Measurements from ENCODE around the gene SPACDR. TPM values are rescaled to one million over a fixed set of nuclear protein-coding genes. Genes with fewer than 3 reads are reported as not detected.

SPACDR gene
- total and polyA plus RNA-seq, 9 of the 15 experiments (the other 6 are each of a cell fraction or from before 2014, with no cell fraction given), result 0.07 to 0.55 (median 0.14) TPM; not detected in 1

DNA sequence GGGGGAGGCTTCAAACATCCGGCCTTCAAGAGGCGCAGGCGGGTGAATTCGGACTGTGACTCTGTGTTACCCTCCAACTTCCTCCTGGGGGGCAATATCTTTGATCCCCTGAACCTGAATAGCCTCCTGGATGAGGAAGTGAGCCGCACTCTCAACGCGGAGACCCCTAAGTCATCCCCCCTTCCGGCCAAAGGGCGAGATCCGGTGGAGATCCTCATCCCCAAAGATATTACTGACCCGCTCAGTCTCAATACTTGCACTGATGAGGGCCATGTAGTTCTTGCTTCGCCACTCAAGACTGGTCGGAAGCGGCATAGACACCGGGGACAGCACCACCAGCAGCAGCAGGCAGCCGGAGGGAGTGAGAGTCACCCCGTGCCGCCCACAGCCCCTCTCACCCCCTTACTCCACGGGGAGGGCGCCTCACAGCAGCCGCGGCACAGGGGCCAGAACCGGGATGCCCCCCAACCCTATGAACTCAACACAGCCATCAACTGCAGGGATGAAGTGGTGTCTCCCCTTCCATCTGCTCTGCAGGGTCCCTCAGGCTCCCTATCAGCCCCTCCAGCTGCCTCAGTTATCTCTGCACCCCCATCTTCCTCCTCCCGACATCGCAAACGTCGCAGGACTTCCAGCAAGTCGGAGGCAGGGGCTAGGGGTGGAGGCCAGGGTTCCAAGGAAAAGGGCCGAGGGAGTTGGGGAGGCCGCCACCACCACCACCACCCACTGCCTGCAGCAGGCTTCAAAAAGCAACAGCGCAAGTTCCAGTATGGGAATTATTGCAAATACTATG lies 33.4 kb downstream of the SPACDR start (continued):
- TF ChIP-seq, protein P1, sequence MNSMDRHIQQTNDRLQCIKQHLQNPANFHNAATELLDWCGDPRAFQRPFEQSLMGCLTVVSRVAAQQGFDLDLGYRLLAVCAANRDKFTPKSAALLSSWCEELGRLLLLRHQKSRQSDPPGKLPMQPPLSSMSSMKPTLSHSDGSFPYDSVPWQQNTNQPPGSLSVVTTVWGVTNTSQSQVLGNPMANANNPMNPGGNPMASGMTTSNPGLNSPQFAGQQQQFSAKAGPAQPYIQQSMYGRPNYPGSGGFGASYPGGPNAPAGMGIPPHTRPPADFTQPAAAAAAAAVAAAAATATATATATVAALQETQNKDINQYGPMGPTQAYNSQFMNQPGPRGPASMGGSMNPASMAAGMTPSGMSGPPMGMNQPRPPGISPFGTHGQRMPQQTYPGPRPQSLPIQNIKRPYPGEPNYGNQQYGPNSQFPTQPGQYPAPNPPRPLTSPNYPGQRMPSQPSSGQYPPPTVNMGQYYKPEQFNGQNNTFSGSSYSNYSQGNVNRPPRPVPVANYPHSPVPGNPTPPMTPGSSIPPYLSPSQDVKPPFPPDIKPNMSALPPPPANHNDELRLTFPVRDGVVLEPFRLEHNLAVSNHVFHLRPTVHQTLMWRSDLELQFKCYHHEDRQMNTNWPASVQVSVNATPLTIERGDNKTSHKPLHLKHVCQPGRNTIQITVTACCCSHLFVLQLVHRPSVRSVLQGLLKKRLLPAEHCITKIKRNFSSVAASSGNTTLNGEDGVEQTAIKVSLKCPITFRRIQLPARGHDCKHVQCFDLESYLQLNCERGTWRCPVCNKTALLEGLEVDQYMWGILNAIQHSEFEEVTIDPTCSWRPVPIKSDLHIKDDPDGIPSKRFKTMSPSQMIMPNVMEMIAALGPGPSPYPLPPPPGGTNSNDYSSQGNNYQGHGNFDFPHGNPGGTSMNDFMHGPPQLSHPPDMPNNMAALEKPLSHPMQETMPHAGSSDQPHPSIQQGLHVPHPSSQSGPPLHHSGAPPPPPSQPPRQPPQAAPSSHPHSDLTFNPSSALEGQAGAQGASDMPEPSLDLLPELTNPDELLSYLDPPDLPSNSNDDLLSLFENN (IDR thresholded peaks at IDR 0.05; ENCODE audit: low read depth in 2 of 2, low read length in 2 of 2), result peak in 1 of 2 experiments; percentile 59; a peak in 1 of 4 replicates
- TF ChIP-seq FOXM1 (IDR thresholded peaks at IDR 0.05; ENCODE audit: low read depth) (0 out of 2 replicates have a peak, but pooled peaks have one; percentile 14), FOXM1 (CRISPR knock-in tag; IDR thresholded peaks at IDR 0.05; ENCODE audit: low read depth) (no peak), ZNF76 (CRISPR knock-in tag; IDR thresholded peaks at IDR 0.05; ENCODE audit: borderline replicate concordance) (0 out of 2 replicates have a peak, but pooled peaks have one; percentile 38), HMG20B (CRISPR knock-in tag; IDR thresholded peaks at IDR 0.05) (no peak), HNRNPK (IDR thresholded peaks at IDR 0.05; ENCODE audit: low read depth, low read length, poor library complexity, severe bottlenecking) (no peak), SPI1 (IDR thresholded peaks at IDR 0.05; ENCODE audit: borderline replicate concordance, low read depth, low read length) (peak; percentile 69; the same call in 1 of the 2 replicates), NCOA1 (IDR thresholded peaks at IDR 0.05; ENCODE audit: low read depth) (peak; percentile 42; the same call in 1 of the 2 replicates), TBL1XR1 (IDR thresholded peaks at IDR 0.05; ENCODE audit: low read length in 2 of 2) (peak in 1 of 2 experiments; percentile 15; a peak in 1 of 4 replicates), NR2C1 (IDR thresholded peaks at IDR 0.05) (no peak), NR2C1 (tag; IDR thresholded peaks at IDR 0.05) (no peak), LEF1 (IDR thresholded peaks at IDR 0.05) (0 out of 2 replicates have a peak, but pooled peaks have one; percentile 33), RNF2 (IDR thresholded peaks at IDR 0.05) (peak; percentile 34; the same call in 1 of the 2 replicates), ETV5 (CRISPR knock-in tag; IDR thresholded peaks at IDR 0.05; ENCODE audit: low read depth) (peak; percentile 64), OTX1 (CRISPR knock-in tag; IDR thresholded peaks at IDR 0.05) (peak; percentile 57; the same call in 1 of the 2 replicates), KLF1 (tag; IDR thresholded peaks at IDR 0.05) (no peak)
- TF ChIP-seq, protein P2, sequence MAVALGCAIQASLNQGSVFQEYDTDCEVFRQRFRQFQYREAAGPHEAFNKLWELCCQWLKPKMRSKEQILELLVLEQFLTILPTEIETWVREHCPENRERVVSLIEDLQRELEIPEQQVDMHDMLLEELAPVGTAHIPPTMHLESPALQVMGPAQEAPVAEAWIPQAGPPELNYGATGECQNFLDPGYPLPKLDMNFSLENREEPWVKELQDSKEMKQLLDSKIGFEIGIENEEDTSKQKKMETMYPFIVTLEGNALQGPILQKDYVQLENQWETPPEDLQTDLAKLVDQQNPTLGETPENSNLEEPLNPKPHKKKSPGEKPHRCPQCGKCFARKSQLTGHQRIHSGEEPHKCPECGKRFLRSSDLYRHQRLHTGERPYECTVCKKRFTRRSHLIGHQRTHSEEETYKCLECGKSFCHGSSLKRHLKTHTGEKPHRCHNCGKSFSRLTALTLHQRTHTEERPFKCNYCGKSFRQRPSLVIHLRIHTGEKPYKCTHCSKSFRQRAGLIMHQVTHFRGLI (CRISPR knock-in tag; IDR thresholded peaks at IDR 0.05), result no peak
- TF ChIP-seq, protein P3, sequence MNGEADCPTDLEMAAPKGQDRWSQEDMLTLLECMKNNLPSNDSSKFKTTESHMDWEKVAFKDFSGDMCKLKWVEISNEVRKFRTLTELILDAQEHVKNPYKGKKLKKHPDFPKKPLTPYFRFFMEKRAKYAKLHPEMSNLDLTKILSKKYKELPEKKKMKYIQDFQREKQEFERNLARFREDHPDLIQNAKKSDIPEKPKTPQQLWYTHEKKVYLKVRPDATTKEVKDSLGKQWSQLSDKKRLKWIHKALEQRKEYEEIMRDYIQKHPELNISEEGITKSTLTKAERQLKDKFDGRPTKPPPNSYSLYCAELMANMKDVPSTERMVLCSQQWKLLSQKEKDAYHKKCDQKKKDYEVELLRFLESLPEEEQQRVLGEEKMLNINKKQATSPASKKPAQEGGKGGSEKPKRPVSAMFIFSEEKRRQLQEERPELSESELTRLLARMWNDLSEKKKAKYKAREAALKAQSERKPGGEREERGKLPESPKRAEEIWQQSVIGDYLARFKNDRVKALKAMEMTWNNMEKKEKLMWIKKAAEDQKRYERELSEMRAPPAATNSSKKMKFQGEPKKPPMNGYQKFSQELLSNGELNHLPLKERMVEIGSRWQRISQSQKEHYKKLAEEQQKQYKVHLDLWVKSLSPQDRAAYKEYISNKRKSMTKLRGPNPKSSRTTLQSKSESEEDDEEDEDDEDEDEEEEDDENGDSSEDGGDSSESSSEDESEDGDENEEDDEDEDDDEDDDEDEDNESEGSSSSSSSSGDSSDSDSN (IDR thresholded peaks at IDR 0.05; ENCODE audit: borderline replicate concordance in 1 of 2, low read depth in 2 of 2, low read length in 2 of 2), result 0 out of 4 replicates have a peak, but pooled peaks of 1 of the 2 experiments have one; percentile 56
- TF ChIP-seq, protein P4, sequence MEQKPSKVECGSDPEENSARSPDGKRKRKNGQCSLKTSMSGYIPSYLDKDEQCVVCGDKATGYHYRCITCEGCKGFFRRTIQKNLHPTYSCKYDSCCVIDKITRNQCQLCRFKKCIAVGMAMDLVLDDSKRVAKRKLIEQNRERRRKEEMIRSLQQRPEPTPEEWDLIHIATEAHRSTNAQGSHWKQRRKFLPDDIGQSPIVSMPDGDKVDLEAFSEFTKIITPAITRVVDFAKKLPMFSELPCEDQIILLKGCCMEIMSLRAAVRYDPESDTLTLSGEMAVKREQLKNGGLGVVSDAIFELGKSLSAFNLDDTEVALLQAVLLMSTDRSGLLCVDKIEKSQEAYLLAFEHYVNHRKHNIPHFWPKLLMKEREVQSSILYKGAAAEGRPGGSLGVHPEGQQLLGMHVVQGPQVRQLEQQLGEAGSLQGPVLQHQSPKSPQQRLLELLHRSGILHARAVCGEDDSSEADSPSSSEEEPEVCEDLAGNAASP (IDR thresholded peaks at IDR 0.05), result no peak

Measured in K562 (cell line).